Measurements from ENCODE around the gene NXT1.
A peak's percentile ranks its signal among the peaks of the same experiment; 100 is the strongest.
"Not testable (repeated sequence)": the region's sequence is repeated elsewhere in the genome, so short reads cannot be mapped to it uniquely, and the experiment has no call there.

Gene NXT1

DNA sequence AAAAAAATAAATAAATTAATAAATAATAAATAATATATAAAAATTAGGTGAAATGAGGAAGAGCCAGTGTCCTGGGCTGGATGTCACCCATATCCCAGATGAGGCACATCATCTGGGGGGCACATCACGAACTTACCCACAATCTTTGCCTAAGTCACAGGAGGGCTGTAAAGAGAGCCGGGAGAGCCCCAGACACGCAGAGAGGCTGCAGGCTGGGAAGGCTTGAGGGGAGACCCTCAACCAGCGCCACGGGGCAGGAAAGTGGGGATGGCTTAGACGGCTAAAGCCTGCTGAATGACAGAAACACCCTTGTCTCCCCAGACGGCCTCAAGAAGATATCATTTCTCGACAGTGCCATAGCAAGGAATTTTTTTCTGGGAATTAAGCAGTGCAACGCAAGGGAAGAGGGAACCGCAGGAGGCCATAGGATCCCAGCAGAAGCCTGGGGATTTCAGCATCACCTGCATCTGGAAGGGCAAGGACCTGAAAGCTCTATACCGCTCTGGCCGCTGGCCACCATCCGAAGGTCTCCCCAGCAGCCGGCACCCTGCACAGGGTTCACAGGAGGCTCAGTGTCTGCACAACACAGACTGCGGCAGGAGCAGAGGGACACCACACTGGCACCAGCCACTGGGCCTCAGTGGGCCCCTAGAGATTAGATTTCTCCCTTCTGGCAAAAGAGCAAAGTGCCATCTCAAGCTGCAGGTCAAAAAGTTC, 22.8 kb upstream of the NXT1 start:
- DNase-seq (ENCODE audit: insufficient read length, low spot score) (no peak), FAIRE-seq (no peak)

DNA sequence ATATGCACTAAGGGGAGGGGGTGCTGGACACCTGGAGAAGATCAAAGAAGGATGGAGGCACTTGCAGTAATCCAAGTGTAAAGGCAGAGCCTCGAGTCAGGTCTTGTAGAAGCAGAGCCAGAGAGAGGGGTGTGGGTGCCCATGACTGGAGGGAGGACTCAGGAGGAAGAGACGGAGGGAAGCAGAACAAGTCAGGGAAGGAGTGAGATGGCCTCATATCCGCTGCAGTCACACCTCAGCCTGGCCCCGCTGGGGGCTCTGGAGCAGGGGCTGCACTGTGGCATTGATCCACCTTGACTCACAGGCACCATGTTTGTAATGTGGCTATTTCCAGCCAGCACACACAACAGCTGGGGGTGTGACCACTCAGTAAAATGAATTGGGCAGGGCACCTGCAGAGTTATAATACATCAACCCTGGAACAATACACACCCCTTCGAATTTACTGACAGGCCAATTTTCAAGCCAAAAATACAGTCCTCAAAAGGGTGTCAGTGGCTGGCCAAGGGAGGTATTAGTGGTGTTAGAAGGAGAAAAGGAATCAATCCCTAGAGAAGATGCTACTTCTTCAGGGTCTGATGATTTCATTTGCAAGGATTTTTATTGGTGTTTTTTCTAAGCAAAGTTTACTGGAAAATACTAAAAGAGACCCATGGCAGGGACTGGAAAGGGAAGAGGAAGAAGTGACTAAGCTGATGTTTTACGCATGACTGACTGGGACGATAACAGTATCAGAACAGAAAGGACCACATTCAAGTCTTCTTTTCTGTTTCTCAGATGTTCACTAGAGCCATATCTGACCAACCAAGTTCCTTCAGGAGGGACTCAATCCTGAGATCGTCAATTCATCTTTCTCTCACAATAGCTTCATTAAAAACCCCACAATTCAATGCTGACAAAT, 18.9 kb upstream of the NXT1 start:
- no peak for FAIRE-seq
- no peak for DNase-seq (ENCODE audit: insufficient read length, low spot score)

DNA sequence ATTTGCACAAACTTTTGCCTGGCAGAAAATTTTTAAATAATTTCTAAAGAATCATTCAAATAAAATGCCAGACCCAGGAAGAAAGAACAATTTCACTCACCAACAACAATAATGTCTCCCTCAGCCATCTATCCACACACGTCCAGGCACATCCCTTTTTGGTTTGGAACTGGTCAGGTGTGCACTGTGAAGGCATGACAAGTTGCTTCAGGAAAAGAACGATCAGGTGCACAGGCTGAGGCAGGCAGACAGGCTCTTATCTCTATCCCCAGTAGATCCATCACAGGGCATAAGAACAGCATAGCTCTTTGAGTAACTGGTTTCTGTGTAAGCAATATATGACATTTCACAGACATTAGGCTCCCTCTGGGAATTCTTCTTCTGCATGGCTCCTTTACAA, 18.1 kb upstream of the NXT1 start:
- DNase-seq (ENCODE audit: insufficient read length, low spot score), result no peak
- no peak for FAIRE-seq

DNA sequence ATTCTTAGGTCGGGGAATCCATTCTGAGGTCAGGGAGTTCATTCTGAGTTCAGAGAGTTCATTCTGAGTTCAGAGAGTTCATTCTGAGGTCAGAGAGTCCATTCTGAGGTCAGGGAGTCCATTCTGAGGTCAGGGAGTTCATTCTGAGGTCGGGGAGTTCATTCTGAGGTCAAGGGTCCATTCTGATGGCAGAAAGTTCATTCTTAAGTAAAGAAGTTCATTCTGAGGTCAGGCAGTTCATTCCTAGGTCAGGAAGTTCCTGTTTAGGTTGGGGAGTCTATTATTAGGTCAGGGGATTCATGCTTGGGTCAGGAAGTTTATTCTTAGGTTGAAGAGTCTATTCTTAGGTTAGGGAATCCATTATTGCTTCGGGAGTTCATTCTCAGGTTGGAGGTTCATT, 16.5 kb upstream of the NXT1 start:
- FAIRE-seq, result no peak
- DNase-seq (ENCODE audit: insufficient read length, low spot score), result no peak

DNA sequence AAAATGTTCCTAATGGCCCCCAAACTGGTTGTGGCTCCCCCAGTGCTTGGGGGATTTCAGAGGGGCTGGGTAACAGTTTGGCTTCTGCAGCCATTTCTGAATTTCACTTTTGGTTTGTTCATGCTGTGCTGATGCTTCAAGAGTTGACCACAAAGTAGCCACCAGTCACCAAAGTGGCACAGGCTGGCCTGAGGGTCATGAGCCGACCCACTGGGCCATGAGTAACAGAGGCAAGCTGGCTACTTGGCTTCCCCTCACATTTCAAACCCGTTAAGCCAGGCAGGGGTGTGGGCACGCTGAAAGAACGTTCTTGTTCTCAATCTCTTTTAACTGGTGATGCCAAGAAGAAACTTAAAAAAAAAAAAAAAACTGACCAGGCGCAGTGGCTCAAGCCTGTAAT, 15.1 kb upstream of the NXT1 start:
- FAIRE-seq, result no peak
- no peak for DNase-seq (ENCODE audit: insufficient read length, low spot score)

DNA sequence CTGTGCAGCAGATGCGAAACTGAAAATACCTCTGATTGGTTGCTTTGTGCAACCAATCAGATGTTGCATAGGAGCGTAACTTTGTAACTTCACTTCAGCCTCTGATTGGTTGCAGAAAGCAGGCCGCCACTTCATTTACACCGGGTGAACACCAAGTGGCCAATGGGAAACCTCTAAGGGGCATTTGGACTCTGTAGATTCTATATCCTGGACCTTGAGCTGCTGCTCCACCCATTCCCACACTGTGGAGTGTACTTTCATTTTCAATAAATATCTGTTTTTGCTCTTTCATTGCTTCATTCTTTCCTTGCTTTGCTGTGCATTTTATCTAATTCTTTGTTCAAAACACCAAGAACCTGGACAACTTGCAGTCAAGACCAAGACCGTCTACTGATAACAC, 14.1 kb upstream of the NXT1 start:
- FAIRE-seq, result no peak
- no peak for DNase-seq (ENCODE audit: insufficient read length, low spot score)

DNA sequence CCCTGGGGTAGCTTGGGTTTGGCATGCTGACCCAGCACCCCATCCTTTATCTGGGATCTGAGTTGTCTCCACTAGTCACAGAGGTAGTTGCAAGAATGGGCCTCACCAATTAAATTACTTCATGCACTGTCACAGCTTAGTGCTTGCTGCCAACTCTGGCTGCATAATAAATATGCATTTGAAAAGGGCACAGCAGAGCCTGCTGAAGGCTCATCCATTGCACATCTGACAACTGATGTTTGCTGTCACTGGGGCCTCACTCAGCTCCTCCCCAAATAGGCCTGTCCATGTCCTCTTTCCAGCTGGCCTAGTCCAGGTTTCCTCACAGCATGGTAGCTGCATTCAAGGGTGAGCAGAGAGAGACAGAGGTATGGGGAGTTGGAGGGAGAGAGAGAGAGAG, 13.3 kb upstream of the NXT1 start:
- no peak for FAIRE-seq
- DNase-seq (ENCODE audit: insufficient read length, low spot score), result no peak

DNA sequence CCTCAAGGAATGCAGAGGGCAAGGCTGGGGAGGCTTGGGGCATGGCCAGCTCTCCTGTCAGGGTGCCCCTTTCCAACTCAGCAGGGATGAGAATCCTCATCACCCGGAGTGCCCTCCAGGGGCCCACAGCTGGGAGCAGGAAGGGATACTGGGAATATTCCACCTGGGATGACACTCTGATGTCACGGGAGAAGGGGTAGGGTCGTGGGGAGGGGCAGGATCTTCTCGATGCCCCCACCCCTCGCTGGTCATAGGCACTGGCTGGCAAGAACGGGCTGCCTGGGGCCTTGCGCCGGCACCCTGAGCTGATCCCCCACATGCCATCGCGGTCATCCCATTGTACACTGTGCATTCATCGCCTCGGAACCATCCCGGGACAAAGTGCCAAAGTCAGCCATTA, 10.6 kb upstream of the NXT1 start:
- no peak for FAIRE-seq
- DNase-seq (ENCODE audit: insufficient read length, low spot score), result no peak

DNA sequence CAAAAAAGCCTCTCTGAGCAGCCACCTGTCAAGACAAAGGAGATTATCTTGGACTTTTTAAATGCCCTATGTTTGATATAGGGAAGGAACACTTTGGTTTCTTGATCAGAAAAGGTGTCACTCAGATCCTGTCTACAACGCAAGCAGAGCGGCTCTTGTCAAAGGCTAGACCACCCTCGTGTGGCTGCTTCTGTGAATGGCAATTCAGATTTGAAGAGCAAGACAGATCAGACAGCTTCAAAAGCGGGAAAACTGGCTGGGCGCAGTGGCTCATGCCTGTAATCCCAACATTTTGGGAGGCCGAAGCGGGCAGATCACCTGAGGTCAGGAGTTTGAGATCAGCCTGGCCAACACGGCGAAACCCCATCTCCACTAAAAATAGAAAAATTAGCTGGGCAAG, 10.1 kb upstream of the NXT1 start:
- DNase-seq (ENCODE audit: insufficient read length, low spot score) (peak; percentile 48), FAIRE-seq (no peak)

DNA sequence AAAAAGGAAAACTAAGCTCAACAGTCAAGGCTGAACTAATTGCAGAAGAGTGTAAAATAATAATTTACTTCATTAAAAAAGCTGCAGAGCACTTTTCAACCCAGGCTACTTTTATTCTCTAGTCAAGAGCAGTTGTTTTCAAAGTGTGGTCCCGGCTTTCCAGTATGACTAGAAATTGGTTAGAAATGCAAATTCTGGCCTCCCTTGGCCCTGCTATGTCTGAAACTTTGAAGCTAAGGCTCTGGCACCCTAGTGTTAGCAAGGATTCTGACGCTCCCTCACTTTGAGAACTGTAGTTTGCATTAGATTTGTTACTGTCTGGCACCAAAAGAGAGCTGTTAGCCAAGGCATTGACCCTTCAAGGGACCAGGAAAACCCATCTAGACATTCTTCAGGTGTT, 9.5 kb upstream of the NXT1 start:
- no peak for FAIRE-seq
- no peak for DNase-seq (ENCODE audit: insufficient read length, low spot score)

DNA sequence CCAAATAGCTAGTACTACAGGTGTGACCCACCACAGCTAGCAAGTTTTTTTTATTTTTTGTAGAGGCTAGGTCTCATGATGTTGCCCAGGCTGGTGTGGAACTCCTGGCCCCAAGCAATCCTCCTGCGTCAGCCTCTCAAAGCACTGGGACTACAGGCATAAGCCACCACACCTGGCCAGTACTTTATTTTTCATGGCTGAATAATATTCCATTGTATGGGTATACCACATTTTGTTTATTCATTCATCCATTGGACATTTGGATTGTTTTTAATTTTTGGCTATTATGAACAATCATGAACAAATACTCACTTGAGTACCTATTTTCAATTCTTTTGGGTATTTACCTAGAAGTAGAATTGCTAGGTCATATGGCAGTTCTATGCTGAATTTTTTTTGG, 7.0 kb upstream of the NXT1 start:
- FAIRE-seq, result no peak
- no peak for DNase-seq (ENCODE audit: insufficient read length, low spot score)

DNA sequence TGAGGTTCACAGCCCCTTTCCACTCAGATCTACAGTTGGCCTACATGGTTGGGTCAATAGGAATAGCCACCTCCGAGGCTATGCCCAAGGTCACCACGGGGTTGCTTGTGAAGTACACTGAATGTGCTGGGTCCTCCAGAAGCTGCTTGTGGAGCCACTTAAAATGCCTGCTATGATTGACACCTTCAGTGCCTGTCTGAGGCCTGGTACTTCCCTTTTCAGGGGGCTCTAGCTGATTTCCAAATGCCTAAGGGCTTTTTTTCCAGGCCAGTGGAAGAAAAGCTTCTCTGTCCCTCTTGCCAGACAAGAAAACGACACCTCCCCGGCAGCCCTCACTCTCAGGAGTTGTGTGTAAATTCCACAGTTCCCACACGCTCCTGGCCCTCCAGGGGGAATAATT, 6.3 kb upstream of the NXT1 start:
- no peak for FAIRE-seq
- DNase-seq (ENCODE audit: insufficient read length, low spot score), result no peak

DNA sequence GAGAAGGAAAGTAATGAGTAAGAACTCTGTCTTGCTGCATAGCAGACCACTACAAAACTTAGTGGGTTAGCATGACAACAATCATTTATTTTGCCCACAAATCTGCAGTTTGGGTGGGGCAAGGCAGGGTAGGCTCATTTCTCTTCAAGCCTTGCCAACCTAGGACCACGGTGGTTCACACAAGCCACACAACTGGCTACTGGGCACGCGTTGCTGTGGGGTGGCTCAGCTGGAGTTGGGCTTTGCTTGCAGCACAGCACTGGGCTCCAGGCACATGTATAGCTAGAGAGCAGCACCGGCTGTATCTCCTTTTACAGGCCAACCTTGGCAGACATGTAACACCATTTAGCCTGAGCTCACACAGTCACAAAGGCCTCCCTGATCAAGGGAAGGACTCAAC, 4.6 kb upstream of the NXT1 start:
- FAIRE-seq, result no peak

DNA sequence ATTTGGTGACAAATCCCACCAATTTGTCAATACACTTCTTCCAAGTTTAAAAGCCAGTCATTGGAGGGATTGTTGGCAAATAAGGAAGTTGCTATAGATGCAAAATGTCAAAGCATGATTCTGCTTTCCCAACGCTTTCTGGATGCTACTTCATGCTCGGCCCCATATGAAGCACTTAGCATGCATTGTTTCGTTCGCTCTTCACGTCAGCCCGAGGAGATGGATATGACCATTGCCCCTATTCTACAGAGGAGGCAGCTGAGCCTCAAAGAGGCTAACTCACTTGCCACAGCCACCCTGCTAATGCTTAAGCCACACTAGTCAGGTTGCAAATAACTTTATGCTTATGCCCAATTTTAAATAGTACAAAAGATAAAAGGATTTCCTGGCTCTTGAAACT, 2.8 kb upstream of the NXT1 start:
- no peak for FAIRE-seq
- DNase-seq (ENCODE audit: insufficient read length, low spot score), result no peak

More for the DNA sequence above, 4.6 kb upstream of the NXT1 start:
- DNase-seq (ENCODE audit: insufficient read length, low spot score), result no peak

DNA sequence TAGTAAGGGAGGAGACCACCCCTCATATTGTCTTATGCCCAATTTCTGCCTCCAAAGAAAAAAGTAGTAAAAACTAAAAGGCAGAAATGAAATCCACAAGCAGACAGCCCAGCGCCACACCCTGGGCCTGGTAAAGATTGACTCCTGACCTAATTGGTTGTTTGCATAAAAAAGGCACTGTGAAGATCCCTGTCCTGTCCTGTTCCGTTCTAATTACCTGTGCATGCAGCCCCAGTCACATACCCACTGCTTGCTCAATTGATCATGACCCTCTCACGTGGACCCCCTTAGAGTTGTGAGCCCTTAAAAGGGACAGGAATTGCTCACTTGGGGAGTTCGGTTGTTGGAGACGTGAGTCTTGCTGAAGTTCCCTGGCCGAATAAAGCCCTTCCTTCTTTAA, 2.1 kb upstream of the NXT1 start:
- DNase-seq (ENCODE audit: insufficient read length, low spot score); FAIRE-seq: not testable (repeated sequence)

DNA sequence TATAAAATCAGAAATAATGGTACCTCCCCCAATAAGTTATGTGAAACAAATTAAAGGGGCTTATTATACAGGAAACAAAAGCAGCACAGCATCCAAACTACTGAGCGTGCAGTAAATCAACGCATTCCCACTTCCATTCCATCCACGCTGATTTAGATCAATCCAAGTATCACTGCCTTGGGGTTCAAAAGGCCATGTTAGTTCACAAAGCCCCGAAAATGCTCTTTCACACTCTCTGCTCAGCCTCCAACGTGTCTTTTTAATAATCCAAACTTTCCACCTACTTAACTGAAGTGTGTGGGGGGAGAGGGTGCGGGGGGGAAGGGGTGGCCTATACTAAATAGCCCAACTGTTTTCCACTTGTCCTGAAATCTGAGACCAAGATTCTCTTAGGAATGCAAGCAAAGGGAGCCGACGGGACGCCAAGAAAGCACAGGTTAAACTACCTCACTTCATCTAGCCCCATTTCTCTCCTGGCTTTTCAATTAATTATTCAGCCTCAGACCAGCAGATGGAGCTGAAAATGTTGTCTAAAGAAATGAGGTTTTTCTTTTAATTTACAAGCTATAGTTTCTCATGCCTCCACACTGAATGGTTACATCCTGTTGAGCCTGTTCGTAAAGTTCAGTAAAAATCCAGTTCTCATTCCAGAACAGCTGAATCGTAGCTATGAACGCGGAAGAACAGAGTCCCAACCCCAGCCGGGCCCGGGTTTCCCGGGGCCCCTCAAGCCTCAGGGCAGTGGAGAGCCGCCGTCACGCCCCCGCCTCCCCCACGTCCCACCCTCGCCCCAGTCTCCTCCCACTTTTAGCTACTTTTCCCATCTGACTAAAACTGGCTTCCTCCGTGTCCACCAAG, 1.0 kb upstream of the NXT1 start:
- peak; percentile 54 for DNase-seq (ENCODE audit: insufficient read length, low spot score)
- peak; percentile 31 for FAIRE-seq

DNA sequence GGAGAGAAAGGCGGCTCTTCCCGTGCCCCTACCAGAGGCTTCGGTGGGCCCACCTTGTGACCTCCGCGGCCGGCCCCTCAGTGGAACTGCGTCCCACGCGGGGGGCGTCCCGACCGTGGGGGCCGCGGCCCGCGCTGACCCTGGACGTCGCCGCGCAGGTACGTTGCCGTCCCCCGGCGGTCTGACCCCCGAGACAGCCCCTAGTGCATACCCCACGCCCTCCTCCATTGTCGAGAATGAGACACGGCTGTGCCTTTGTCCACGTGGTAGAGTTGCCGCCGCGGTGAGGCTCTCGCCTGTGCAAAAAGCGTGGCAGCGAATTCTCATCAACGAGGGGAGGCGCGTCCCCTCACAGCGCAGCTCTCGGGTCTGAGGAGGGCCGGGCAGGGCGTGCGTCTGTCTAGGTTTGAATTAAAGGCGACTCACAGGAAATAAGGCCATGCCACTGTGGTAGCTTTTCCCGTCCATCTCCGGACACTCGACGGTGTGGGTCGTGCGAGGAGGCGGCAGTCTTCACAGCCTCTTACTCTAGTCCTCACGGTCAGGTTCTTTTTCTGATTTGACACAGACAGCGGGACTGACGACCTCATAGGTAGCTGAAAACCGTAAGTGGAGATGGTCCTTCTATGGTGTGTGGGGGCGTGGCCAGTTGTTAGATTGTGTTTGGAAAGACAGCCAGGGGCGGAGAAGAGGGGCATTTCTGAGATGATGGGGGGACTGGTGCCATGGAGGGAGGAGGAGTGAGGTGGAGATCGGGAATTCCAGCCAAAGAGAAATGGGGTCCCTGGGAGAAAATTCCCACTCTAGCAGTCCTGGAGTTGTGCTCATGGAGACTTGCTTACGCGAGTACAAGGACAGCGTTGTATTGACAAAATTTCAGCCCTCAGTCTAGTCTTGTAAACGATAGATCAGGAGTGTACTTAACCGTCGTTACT, 580 bp downstream of the NXT1 start:
- DNase-seq (ENCODE audit: insufficient read length, low spot score) (peak; percentile 26), FAIRE-seq (no peak)

DNA sequence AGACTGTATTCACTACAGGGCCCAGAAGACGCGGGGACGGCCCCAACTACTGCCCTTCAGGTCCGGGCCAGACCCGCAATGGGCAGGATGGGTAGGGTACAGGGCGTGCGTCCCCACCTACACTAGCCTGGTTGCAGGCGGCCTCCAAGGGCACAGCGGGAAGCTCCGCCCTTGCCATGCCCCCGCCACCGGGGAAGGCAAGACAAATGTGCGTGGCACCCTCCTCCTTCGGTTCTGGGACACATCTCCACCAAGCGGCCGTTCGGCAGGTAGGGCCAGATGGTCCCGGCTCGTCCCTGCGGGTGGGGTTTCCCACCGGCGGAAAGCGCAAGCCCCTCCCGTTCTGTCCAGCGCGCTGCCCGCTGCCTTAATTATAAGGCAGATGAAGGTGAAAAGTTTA, 5.6 kb downstream of the NXT1 start:
- DNase-seq (ENCODE audit: insufficient read length, low spot score) (no peak), FAIRE-seq (no peak)

DNA sequence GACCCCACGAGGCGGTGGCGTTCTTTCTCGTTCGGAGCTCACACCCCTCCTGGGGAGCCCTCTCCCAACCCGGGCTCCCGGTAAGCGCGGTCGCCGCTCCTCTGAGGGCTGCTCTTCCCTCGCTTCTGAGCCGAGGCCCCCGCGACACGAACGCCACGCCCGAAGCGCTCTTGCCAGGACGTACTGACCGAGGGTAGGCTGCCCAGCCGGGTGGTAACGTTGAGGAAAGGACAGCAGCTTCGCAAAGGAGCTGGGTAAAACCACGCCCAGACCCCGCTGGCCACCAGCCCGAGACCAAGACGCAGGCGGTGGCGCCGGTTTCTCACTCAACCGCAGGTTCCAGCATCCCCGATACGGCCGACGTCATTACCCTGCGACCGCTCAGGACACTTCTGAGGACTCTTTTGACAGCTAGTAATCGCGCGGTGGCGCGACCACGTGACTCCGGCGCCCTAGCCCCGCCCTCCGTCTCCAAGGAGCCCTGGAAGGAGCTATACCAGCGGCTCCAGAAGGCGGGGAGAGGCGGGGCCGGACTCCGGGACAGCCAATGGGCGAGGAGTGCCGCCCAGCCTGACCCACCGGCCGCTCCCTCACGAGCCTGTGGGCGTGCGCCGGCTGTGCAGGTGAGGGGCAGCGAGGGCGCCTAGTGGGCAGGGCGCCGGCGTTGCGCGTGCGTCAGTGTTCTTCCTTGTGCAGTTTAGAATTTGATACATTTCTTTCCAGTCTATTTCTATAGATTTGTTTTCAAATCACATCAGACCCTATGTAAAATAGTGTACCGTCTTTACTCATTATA, 7.4 kb downstream of the NXT1 start:
- FAIRE-seq (peak; percentile 88), DNase-seq (ENCODE audit: insufficient read length, low spot score) (peak; percentile 92)

DNA sequence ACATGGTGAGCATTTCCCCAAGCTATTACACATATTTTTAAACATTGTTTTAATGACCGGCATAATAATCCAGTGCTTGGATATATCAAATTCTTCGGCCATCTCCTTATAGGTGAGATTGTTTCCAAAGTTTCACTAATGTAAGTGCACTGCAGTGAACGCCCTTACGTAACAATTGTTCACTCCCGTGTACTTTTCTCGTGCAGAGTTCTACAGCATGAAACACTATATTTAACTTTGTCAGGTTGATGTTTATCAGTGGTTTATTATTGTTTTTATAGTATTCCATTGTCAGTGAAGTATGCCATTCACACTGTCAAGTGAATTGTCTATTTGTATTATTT, 7.9 kb downstream of the NXT1 start:
- no peak for DNase-seq (ENCODE audit: insufficient read length, low spot score)
- no peak for FAIRE-seq
